Activated effector memory CD4-positive, alpha-beta T cell treated with Interleukin-2 at 50 U/mL for 16 hours (primary cell): ENCODE measurements around the gene STXBP1.

Experiments used
- DNase-seq: peaks from one replicate; pipeline ENCODE4 v3.0.0-alpha.2; 2020

The STXBP1 gene

DNA sequence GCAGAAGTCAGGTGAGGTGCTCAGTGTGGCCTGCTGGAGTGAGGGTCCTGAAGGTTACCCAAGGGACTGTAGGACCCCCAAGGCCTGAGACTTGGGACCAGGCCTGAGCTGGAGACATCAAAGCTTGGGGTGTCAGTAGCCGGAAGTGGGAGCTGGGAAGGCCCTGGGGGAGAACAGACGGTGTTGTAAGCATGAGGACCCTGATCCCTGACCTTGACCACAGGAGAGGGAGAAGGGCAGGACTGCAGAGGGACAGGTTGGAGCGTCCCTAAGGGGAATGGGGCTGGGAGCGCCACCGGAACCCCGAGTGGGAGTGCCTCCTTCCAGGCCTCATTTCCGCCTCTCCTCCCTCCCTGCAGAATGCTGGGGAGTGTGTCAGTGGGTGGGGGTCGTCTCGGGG is 104.3 kb downstream of the STXBP1 start:
- no peak for DNase-seq

DNA sequence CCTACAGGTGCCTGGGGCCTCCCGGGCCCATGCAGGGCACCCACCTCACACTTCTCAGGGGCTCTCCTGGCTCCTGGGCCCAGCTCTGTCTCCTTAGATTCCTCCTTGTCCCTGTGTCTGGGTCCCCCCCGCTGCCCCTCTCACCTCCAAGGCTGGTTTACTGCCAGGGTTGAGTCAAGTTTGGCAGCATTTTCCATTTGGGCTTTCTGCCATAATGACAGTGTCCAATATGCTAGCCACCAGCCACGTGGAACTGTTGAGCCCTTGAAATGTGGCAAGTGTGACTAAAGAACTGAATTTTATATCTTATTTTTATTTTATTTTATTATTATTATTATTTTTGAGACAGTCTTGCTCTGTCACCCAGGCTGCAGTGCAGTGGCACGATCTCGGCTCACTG is 105.7 kb downstream of the STXBP1 start:
- DNase-seq, result no peak

DNA sequence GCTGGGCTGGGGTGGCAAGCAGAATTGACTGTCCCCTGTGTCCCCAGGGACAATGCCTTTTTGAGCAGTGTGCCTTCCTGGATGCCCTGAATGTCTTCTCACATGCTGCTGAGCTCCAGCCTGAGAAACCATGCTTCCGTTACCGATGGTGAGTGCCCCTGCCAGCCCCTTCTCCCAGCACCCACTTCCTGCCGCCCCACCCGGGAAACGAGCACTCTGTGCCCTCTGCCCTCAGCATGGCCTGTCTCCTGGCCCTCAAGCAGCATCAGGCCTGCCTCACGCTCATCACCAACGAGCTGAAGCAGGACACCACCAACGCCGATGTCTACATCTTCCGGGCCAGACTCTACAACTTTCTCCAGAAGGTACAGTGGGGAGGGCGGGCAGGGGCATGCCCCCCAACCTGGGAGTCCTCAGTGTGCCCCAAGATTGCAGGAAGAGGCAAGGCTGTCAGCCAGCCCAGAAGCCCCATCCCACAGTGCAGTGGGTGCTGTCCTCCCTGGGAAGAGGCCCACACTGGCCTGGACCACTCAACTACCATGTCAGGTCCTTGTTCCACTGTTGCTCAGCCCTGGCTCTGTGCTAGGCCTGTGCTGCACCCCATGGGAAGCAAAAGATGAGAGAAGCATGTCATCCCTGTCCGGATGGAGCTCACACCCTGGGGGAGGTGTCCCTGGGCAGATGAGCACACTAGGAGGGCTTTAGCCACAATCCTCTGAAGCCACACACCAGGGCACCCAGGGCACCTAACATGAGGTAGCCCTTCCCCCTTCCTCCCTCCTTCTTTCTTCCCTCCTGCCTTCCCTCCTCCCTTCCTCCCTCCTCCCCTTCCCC is 108.2 kb downstream of the STXBP1 start:
- DNase-seq, result peak; percentile 37

DNA sequence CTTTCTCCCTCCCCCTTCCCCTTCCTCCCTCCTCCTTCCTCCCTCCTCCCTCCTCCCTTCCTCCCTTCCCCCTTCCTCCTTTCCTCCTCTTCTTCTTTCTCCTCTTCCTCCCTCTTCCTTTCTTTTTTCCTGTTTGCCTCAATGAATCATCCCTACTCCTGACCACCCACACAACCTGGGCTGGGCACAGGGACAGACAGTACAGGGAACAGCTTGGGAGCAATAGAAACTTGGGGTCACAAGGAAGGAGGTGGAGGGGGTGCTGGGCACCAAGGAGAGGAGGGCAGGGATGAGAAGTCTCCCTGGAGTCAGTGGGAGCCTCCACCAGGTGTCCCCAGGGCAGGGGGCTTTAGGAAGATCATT is 108.8 kb downstream of the STXBP1 start:
- no peak for DNase-seq

DNA sequence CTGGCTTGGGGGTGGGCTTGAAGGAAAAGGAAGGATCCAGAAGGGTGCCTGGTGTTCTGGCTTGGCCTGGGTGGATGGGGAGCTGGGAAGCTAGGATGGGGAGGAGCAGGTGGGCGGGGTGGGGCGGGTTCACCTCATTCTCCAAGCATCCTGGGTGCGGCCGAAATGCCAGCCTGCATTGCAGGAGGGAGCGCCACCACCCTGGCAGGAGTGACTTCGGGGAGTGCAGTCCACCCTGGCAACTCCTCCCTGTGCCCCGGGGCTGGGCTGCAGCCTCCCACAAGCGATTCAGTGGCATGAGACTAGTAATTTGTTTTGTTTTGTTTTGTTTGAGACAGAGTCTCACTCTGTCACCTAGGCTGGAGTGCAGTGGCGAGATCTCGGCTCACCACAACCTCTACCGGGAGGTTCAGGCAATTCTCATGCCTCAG is 109.3 kb downstream of the STXBP1 start:
- no peak for DNase-seq

DNA sequence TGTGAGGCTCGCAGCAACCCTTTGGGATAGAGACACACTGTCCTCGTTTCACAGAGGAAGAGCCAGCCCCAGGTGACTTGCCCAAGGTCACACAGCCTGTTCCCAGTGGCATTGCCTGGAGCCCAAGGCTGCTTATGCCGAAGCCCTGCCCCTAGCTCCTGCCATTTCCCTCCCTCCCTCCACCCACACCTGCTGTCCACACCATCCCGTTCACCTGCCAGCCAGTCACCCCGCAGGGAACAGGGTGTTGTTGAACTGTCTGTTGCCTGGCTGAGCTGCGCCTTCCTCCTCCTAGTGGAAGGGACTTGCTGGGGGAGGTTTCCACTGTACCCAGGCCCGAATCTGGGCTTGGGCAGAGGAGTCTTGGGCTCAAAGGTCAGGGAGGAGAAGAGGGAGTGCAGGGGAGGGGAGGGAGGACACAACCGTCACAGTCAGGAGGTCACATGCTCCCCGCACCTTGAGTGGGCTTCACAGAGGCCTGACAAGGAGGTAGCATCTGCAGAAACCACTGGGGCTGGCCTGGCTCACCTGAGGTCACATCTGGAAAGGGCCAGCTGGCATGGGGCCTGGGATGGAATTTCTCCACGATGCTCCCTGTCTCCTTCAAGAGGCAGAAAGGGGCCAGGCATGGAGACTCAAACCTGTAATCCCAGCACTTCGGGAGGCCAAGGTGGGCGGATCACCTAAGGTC is 110.1 kb downstream of the STXBP1 start:
- no peak for DNase-seq

DNA sequence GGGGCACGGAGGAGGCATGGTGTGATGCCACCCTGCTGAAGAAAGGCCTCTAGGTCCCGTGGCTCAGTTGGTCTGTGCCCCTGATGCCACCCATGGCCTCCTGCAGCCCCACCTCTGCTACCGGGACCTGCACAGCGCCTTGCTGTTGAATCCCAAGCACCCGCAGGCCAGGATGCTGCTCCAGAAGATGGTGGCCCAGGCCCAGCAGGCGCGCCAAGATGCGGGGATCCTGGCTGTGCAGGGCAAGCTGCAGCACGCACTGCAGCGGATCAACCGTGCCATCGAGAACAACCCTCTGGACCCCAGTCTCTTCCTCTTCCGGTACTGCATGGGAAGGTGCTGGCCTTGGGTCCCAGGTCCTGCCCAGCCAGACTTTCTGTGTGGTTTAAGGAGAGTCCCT is 110.9 kb downstream of the STXBP1 start:
- no peak for DNase-seq

DNA sequence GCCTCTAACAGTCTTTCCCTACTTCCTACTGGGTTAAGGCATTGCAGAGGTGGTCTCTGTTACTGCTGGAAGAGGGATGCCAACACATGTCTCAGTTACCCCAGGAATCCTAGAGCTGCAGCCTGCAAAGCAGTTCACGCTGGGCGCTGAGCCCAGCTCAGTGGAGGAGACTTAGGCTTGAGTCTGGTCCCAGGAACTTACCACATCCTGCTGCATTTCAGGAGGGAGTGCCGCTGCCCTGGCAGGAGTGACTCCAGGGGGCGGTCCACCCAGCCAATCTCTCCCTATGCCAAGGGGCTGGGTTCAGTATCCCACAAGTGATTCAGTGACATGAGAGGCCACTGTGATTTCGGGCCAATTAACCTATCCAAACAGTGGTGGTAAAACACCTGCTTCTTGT is 111.4 kb downstream of the STXBP1 start:
- DNase-seq, result no peak

DNA sequence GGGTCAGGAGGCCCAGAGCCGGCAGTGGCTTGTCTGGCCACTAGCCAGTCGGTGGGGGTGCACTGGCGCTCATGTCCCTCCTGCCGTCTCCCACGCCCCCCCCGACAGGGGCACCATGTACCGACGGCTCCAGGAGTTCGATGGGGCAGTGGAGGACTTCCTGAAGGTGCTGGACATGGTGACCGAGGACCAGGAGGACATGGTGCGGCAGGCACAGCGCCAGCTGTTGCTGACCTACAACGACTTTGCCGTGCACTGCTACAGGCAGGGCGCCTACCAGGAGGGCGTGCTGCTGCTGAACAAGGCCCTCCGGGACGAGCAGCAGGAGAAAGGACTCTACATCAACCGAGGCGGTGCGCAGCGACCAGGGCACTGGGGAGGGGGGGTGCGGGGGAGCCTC is 111.9 kb downstream of the STXBP1 start:
- DNase-seq, result no peak

DNA sequence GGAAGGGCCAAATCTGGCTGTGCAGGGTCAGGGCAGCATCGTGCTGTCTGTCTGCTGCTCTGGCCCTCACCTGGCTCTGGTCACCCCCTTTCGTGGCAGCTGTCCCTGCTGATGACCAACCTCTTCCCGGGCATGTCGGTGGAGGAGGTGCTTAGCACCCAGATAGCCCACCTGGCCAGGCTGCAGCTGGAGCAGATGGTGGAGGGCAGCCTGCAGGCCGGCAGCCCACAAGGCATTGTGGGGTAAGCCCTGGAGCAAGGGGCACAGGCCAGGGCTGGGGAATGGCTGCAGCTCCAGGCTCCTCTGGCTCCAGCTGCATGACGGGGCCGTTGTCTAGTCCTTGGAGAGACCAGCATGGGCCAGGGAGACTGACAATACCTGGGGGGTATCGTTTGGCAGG is 114.8 kb downstream of the STXBP1 start:
- no peak for DNase-seq

DNA sequence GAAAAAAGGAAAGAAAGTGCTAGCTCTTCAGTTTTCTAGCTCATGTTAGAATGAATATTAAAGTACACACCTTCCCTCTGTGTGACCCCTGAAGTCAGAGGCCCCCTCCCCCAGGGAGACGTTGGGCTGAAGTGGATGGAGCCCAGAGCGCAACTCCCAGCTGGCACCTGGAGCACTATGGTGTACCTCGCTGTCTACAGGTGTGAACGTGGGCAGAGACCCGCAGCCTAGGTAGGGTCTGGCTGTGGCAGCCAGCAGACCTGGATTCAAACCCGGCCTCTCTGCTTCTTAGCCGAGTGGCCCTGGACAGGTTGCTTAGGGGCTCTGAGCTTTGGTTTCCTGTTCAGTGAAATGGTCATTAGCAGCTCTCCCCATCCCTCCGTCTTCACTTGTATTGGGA is 116.7 kb downstream of the STXBP1 start:
- DNase-seq, result no peak

DNA sequence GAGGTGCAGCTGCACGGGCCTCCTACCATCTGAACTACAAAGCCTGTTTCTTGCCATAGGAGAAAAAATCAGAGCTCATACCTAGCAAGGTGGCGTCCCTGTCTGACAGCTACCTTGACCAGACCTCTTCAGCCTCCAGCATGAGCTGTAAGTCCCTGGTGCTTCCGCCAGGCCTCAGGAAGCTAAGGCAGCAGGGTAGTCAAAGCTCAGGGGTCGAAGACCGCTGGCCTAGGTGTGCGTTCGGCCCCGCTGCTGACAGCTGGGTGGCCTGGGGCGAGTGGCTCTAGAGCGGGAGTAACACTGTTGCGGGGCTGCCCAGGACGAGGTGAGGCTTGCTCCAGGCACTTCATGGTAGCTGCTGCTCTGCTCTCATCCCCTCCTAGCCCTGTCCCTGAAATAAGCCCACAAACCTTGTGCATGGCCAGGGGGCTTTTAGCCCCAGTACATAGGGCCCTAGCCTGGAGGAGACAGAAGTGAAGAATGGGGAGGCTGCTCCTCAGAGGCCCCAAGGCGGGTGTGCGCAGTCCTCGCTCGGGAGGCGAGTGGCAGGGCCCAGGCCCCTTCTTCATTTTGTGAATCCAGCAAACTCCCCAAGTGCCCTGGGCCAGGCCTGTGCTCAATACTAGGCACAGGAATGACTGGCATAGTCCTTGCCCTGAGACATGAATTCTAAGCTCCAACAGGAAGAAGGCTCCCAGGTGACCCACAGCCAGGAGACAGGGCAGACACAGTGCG is 117.6 kb downstream of the STXBP1 start:
- no peak for DNase-seq

DNA sequence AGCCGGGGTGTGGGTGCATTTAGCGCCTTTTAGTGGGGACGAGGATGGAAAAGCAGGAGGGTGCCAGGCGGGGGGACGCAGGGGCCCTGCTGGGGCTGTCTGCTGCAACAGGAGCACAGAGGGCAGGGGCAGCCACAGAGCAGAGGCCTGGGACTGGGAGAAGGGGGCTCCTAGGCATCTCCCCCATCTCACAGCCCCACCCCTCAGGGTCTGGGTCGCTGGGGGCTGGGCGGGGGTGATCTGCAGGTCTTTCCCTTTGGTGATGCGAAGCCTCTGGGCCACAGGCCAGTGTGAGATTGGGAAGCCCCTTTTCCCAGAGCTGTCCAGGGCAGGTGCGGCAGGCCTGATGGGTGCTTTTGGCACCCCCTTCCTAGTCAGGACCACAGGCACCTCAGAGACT is 118.2 kb downstream of the STXBP1 start:
- no peak for DNase-seq

DNA sequence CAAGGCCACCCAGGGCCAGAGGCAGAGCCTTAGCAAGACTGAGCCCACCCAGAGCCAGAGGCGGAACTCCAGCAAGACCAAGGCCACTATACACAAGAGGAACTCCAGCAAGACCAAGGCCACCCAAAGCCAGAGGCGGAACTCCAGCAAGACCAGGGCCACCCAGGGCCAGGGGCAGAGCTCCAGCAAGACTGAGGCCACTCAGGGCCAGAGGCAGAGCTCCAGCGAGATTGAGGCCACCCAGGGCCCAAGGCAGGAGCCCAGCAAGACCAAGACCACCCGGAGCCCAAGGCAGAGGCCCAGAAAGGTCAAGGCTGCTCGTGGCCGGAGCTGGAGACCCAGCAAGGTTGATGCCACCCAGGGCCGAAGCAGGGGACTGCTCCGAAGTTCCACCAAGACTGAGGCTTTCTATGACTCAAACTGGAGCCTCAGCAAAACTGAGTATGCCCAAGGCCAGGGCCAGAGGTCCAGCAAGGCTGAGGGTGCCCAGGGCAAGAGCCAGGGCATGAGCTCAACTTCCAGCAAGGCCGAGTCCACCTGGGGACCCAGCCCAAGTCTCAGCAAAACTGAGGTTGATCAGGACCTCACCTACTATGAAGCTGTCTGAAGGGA is 118.8 kb downstream of the STXBP1 start:
- no peak for DNase-seq

DNA sequence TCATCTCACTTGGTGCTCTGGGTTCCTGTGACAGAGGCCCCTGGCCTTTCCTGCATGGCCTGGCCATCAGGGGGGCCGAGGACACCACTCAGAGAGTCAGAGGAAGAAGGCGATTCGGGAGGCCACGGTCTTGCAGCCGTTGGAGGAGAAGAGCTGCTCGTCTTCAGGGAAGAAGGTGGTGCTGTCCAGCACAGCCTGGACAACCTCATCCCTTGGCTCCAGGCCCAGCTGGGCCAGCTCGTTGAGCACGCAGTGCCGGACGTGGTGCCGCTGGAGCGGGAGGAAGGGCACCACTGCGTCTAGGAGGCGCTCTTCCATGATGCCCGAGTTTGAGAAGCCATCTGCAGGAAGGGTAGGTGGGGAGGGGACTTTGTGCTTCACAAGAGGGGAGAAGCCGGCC is 119.9 kb downstream of the STXBP1 start:
- no peak for DNase-seq

DNA sequence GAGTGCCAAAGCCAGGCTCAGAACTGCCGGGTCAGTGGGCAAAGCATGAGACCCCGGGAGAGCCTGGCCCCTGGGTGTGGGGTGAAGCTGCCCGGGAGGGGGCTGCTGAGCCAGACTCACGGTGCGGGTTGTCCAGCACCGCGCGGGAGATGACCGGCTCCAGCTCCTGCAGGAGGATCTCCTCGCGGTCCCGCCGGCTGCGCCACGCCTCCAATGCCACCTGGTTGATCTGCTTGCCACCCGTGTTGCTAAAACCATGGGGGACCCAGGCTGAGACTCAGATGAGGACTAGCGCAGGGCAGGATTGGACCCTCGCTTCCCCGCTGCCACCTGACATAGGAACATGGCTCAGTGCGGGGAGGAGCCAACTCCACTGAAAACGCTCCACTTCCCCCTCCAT is 120.4 kb downstream of the STXBP1 start:
- no peak for DNase-seq

DNA sequence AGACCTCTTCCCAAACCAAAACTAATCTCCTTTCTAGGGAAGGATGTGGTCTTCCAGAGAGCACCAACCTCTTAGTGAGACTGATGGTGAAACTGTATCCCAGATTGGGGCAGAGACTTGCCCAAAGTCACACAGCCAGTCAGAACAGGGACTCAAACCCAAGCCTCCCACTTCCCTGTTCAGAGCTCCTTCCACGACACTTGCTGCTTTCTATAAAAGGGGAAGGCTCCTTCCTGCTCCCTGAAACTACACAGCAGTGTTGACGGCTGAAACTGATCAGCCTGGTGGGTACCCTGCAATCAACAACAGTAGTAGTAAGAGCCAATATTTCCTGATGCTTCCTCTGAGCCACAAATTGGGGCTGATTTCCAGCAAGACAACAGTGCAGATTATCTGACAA is 121.5 kb downstream of the STXBP1 start:
- DNase-seq, result no peak

DNA sequence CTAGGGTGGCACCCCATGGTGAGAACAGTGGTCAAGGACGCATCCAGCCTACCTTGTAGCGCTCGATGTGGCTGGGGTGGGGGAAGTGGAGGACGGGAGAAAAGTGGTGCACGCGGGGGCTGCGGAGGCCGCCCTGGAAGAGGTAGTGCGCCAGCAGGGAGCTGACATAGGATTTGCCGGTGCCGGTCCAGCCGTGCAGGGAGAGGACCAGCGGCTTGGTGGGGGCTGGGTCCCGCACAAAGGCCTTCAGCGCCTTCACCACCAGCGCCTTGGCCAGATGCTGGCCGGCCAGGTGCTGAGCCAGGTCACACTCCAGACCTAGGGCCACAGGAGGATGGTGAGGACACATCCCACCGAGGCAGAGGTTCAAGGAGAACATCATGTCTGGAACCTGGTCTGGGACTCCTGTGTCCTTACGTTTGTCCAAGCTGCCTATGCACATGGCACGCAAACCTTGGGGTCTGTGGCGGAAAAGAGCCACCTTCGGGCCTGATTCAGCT is 122.2 kb downstream of the STXBP1 start:
- no peak for DNase-seq

DNA sequence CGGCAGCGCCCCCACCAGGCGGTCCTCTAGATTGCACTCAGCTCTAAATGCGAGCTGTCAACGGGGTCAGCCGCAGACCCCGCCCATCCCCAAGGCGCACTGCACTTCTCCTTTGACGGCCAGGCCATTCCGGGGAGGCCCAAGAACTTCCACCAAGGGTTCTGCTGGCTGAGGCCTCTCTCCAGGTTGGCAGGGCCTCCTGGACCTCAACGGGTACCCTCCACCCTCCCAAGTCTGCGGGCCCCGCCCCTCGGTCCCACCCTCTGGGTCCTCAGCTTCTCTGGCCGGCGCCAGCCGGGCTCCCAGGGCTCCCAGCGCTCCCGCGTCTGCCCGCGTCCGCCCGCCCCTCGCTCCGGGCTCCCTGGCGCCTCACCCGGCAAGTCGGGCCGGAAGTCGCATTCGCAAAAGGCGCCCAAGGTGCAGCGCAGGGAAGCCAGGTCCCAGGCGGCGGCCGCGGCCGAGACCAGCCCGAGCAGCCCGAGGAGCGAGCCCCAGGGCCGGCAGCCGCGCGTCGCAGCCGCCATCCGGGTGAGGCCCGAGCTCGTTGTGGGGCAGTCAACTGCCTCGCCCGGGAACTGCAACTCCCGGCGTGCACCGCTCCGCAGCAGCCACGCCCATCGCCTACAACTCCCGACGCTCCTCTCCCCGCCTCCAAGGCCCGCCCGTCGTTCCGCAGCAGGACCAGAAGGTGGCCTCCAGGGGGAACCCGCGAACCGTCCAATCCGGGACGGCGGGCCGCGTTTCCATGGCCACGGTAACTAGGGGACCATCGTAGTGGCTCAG is 122.9 kb downstream of the STXBP1 start, which contains the start of gene TOR2A:
TOR2A (minus strand) TSS at position 548 of the 783 bp plus-strand sequence; CDS start at position 524, 24 bp downstream.
- DNase-seq, result peak; percentile 96

DNA sequence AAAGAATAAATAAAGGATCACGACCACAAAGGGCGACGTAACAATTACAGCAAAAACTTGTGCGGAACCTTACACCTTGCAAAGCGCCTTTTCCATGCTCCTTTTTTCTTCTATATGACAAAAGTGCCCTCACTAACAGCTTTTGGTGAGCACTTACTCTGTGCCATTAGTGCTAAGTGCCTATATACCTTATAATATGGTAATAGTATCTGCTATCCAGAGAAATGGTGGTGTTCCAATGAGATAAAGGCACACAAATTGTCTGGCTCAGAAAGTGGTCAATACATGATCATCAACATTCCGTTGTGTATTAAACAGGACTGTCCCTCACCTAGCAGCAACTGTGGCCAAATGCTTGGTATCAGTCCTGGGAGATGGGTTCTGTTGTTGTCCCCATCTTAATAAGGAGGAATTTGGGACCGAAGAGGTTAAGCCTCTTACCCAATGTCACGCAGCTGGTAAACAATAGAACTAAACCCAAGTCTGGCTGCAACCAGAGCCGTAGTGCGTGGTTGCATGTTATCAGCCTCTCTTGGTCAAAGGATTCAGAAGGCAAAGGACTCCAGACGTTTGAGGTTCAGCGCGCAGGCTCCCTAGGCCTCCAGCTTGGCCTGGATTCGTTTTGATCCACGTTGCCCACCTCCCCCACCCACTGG is 123.6 kb downstream of the STXBP1 start:
- DNase-seq, result no peak

DNA sequence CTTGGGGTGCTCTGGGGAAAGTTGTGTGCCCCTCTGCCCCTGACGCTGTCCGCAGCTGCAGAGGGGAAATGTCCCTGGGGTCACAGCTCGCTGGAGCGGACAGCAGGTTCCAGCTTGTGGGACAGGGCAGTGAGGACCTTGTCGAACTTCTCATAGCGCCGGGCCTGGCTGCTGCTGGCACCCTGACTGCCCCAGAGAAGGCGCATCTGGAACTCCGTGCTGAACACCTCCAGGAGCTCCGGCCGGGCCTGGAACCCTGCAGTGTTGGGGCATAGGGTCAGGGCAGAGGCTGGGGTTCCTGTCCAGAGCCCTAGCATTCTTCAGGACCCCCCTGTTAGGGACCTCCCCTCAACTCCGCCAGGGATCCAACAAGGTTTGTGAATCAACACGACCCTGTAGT is 126.6 kb downstream of the STXBP1 start:
- no peak for DNase-seq
